RWPE1 (cell line): Measurements from ENCODE around the gene MACF1.
"Not testable (repeated sequence)": the region's sequence is repeated elsewhere in the genome, so short reads cannot be mapped to it uniquely, and the experiment has no call there.

ENCODE experiments used
- CTCF ChIA-PET: fragments of 350-600 bp; sonication (Branson Sonifier 250); formaldehyde crosslinking; extraction: SDS; loops from one replicate; lab custom pipeline; 2021; lab: Yijun Ruan, JAX
- POLR2A ChIA-PET: fragments of 400-600 bp; formaldehyde crosslinking; extraction: SDS; loops from one replicate; lab custom pipeline; 2020; ENCODE audit warnings: antibody characterized with exemption; ENCODE audit not compliant: low non-redundant PET; lab: Yijun Ruan, JAX
- DNase-seq: peaks from one replicate; pipeline ENCODE4 v3.0.0; 2012; ENCODE audit warnings: low spot score
- H3K27ac ChIP-seq: fragments of 450-650 bp; 2 replicates; pipeline ENCODE4 v1.5.1; 2017
- TF ChIP-seq, protein P1 (sequence below): fragments of 450-650 bp; conservative IDR thresholded peaks from 2 replicates; pipeline ENCODE4 v1.5.1; 2017; ENCODE audit warnings: low read depth, mild to moderate bottlenecking

The MACF1 gene

DNA sequence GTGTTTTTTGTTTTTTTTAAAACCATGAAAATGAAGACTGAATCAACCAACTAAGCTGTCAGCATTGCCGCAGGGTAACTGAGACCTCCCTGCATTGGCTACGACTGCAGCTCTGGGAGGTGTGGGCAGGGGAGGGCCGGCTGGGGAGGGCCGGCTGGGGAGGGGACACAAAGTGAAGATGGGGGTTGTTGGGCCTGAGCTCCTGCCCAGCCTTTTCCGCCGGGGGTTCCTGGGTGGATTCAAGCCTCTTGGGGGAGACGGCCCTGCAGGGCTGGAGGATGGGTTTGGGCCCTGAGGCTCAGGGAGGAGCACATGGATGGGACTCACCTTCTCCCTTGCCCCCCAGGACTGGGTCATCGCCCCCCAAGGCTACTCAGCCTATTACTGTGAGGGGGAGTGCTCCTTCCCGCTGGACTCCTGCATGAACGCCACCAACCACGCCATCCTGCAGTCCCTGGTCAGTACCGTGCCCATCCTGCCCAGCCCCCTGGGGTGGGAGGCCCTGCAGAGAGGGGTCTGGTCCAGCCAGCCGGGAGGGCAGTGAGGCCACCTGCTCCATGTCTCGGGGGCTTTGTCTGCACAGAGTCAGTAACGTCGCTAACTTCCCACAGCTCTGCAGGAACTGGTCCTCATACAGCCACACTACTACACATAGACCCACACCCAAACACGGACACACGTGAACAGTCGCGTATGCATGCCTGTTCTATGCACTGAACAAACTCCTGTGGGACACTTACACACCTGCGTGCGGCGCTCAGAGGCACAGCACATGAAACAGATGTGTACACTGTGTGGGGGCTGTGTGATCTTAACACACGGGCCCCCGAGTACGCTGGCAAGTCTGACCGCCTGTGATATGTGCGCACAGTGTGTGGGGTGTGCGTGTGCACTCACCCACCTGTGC is 318.4 kb downstream of the MACF1 start:
- TF ChIP-seq, protein P1, sequence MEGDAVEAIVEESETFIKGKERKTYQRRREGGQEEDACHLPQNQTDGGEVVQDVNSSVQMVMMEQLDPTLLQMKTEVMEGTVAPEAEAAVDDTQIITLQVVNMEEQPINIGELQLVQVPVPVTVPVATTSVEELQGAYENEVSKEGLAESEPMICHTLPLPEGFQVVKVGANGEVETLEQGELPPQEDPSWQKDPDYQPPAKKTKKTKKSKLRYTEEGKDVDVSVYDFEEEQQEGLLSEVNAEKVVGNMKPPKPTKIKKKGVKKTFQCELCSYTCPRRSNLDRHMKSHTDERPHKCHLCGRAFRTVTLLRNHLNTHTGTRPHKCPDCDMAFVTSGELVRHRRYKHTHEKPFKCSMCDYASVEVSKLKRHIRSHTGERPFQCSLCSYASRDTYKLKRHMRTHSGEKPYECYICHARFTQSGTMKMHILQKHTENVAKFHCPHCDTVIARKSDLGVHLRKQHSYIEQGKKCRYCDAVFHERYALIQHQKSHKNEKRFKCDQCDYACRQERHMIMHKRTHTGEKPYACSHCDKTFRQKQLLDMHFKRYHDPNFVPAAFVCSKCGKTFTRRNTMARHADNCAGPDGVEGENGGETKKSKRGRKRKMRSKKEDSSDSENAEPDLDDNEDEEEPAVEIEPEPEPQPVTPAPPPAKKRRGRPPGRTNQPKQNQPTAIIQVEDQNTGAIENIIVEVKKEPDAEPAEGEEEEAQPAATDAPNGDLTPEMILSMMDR, result no peak
- ChIA-PET CTCF (no interaction called here), POLR2A (no interaction called here)
- H3K27ac ChIP-seq, result no peak overlapping the region
- no peak for DNase-seq

DNA sequence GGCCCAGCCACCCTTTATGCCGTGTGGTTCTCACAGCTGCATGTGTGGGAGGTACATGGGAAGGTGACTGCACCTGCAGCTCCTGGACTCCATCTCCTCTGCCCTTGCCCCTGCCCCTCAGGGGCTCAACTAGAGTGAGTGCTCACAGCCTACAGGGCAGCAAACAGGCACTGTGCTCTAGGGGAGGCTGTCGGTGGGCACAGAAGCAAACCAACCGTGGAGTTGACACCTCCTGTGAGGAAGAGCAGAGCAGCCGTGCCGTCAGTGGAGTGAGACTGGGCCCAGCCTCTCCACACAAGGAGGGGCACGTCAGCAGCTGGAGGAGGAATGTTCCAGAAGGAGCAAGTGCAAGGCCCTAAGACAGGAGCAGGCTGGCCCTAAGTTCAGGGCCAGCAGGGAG is 319.7 kb downstream of the MACF1 start:
- no peak for DNase-seq
- TF ChIP-seq, protein P1, result no peak
- ChIA-PET POLR2A (no interaction called here), CTCF (no interaction called here)
- no peak overlapping the region for H3K27ac ChIP-seq

DNA sequence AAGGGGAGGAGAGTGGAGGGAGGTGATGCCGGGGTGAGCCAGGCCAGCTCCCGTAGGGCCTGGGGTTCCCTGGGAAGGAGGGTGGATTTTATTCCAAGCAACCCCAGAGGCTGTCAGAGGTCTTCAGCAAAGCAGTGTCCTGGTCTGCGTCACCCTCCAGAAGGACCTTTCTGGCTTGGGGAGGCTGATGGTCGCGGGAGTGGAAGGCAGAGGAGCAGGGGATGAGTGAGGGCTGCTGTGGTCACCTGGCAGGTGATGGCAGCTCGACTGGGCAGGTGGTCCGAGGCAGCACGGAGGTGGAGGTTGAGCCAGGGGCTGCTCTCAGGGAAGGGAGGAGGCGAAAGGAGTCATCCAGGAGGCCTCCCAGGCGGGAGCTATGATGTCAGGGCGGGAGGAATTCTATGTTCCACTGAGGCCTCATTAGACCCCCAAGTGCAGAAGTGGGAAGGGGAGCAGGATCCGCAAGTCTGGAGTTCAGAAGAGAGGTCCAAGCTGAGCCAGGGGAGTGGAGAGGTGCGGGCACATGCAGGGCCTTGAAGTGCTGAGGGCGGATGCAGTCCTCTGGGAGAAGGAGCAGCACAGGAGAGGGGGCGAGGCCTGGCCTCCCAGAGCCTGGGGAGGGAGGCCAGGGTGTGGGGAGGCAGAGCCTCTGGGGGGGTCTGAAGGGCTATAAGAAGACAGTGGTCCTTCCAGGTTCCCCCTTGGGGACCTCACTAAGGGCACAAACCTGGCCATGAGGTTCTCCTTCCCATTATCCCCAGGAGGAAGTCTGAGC is 320.3 kb downstream of the MACF1 start:
- DNase-seq, result no peak
- H3K27ac ChIP-seq, result no peak overlapping the region
- TF ChIP-seq, protein P1, result no peak
- ChIA-PET POLR2A (no interaction called here), CTCF (no interaction called here)

DNA sequence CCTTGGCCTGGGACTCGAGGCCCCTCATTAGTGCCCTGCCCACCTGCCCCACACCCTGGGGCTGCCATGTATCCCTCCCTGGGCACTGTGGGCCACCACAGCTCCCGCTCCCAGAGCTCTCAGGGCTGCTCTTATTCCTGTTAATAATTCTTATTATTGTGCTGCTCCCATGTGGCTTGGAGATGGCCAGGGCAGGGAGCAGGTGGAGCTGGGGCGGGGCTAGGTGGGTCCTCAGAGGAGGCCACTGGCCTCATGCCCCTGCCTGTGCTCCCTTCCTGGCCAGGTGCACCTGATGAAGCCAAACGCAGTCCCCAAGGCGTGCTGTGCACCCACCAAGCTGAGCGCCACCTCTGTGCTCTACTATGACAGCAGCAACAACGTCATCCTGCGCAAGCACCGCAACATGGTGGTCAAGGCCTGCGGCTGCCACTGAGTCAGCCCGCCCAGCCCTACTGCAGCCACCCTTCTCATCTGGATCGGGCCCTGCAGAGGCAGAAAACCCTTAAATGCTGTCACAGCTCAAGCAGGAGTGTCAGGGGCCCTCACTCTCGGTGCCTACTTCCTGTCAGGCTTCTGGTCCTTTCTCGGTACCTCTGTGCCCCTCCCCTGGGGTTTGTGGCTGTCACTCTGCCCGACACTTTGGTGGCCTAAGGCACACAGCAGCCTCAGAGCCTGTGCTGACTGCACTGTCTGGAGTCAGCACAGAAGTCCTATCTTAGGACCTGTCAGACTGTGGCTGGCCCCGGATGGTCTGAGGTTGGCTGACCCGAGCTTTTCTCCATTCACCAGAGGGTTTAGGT is 321.1 kb downstream of the MACF1 start:
- ChIA-PET CTCF (no interaction called here), POLR2A (no interaction called here)
- DNase-seq, result no peak
- no peak overlapping the region for H3K27ac ChIP-seq
- TF ChIP-seq, protein P1, result no peak

DNA sequence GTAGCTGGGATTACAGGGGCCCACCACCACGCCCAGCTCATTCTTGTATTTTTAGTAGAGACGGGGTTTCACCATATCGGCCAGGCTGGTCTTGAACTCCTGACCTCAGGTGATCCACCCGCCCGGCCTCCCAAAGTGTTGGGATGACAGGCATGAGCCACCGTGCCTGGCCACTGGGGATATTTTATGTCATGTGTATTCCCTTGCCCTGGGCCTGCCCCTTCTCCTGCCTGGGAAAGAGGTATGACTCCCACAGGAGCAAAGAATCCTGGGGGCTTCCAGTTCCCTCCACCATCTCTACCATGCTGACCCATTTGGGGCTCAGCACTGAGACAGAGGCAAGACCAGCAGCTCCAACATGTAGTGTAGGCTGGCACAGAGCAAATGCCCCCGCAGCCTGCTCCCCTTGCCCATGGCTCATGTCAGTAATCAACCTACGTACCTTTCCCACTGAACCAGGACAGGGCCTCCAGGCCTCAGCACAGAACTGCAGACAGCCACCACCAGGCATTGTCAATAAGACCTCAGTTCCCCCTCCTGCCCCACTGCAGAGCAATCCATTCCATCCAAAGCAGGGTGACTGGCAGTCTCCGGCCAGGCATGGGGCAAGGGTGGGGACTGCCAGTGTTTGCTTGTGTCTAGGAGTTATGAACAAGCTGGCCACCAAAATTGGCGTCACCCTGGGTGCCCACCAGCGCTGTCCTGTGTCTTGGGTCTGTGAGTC is 322.1 kb downstream of the MACF1 start:
- TF ChIP-seq, protein P1, result no peak
- H3K27ac ChIP-seq, result no peak overlapping the region
- CTCF ChIA-PET, result no interaction called here
- DNase-seq, result no peak
- POLR2A ChIA-PET, result no interaction called here

DNA sequence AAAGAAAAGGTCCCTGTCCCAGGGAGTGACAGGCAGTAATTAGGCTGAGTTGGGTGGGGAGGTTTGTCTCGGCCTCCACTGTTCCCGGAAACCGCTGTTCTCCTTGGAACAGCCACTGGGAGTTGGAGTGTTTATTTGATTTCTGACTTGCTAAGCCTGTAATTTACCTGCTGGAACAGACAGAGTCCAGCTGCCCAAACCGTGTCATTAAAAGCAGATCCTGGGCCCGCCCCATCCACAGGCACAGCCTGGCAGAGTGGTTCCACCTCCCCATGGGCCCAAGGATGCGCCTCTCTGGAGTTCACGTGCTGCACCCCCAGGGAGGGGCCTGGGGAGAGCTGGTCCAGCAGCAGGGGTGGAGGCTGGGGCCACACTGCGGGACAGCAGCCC is 322.7 kb downstream of the MACF1 start:
- POLR2A ChIA-PET, H3K27ac ChIP-seq, DNase-seq, CTCF ChIA-PET: not testable (repeated sequence)
